Astrocyte (in vitro differentiated cells and primary cell): Measurements from ENCODE around the gene MVD. TPM values are rescaled to one million over a fixed set of nuclear protein-coding genes. Genes with fewer than 3 reads are reported as not detected.

Experiments used
- DNase-seq: peaks from one replicate; pipeline ENCODE4 v3.0.0-alpha.2; 2010; ENCODE audit warnings: low read depth
- FAIRE-seq: peaks from 2 replicates; lab custom pipeline; 2011; peaks lifted over from hg19 to GRCh38; lab: Jason Lieb, UNC
- H2AFZ ChIP-seq: 2 replicates; pipeline ENCODE4 v1.6.0; 2012; ENCODE audit warnings: low read depth, low read length, inconsistent platforms
- H3K27ac ChIP-seq: 2 replicates; pipeline ENCODE4 v1.5.1; 2011; ENCODE audit warnings: low read depth, low read length, inconsistent platforms
- H3K27me3 ChIP-seq: 2 replicates; pipeline ENCODE4 v1.6.0; 2011; ENCODE audit warnings: low read length, inconsistent platforms; ENCODE audit not compliant: insufficient read depth
- H3K36me3 ChIP-seq: 2 replicates; pipeline ENCODE4 v1.5.1; 2011; ENCODE audit warnings: low read length, inconsistent platforms; ENCODE audit not compliant: insufficient read depth
- H3K4me1 ChIP-seq: 2 replicates; pipeline ENCODE4 v1.5.1; 2011; ENCODE audit warnings: low read length, inconsistent platforms; ENCODE audit not compliant: insufficient read depth
- H3K4me2 ChIP-seq: 2 replicates; pipeline ENCODE4 v1.6.0; 2012; ENCODE audit warnings: low read length, inconsistent platforms
- H3K4me3 ChIP-seq: 2 replicates; pipeline ENCODE4 v1.5.1; 2011; ENCODE audit warnings: low read depth, mild to moderate bottlenecking, low read length, inconsistent platforms; ENCODE audit not compliant: insufficient read depth
- H3K79me2 ChIP-seq: 2 replicates; pipeline ENCODE4 v1.6.0; 2012; ENCODE audit warnings: mild to moderate bottlenecking, low read length, inconsistent platforms; ENCODE audit not compliant: insufficient read depth
- H3K9ac ChIP-seq: 2 replicates; pipeline ENCODE4 v1.6.0; 2012; ENCODE audit warnings: mild to moderate bottlenecking, low read length, inconsistent platforms
- H3K9me3 ChIP-seq: 2 replicates; pipeline ENCODE4 v1.5.1; 2012; ENCODE audit warnings: low read depth, mild to moderate bottlenecking, low read length, inconsistent platforms; ENCODE audit not compliant: insufficient read depth
- H4K20me1 ChIP-seq: 2 replicates; pipeline ENCODE4 v1.6.0; 2012; ENCODE audit warnings: low read length, inconsistent platforms; ENCODE audit not compliant: insufficient read depth
- H3K27ac Mint-ChIP-seq: one replicate; pipeline ENCODE4 v1.8.0; 2021; ENCODE audit warnings: mild to moderate bottlenecking, mixed read lengths; ENCODE audit not compliant: unreplicated experiment
- H3K27me3 Mint-ChIP-seq: one replicate; pipeline ENCODE4 v1.8.0; 2021; ENCODE audit warnings: low read depth, mixed read lengths; ENCODE audit not compliant: unreplicated experiment
- H3K36me3 Mint-ChIP-seq: one replicate; pipeline ENCODE4 v1.8.0; 2021; ENCODE audit warnings: low read depth, mixed read lengths; ENCODE audit not compliant: unreplicated experiment
- H3K4me1 Mint-ChIP-seq: one replicate; pipeline ENCODE4 v1.8.0; 2021; ENCODE audit warnings: low read depth, mixed read lengths; ENCODE audit not compliant: unreplicated experiment
- H3K4me3 Mint-ChIP-seq: one replicate; pipeline ENCODE4 v1.8.0; 2021; ENCODE audit warnings: mild to moderate bottlenecking, moderate library complexity, mixed read lengths; ENCODE audit not compliant: unreplicated experiment
- H3K9me3 Mint-ChIP-seq: one replicate; pipeline ENCODE4 v1.8.0; 2021; ENCODE audit warnings: mild to moderate bottlenecking, mixed read lengths; ENCODE audit not compliant: unreplicated experiment
- EZH2 ChIP-seq: IDR thresholded peaks from 2 replicates; pipeline ENCODE4 v1.6.1; 2012; ENCODE audit warnings: mild to moderate bottlenecking, low read length, inconsistent platforms; ENCODE audit not compliant: insufficient read depth
- total RNA-seq: library from RNA; stranded (reverse); gene quantifications from 2 replicates; pipeline ENCODE4 v1.2.1, GENCODE V29; 2021
- TF ChIP-seq, protein P1 (sequence below): IDR thresholded peaks from 2 replicates; pipeline ENCODE4 v1.5.1; 2011; ENCODE audit warnings: low read depth, mild to moderate bottlenecking, inconsistent platforms, low read length, moderate library complexity; ENCODE audit not compliant: insufficient read depth

MVD gene
- total RNA-seq, 1 donor from 2014 or later = 63.9 TPM

DNA sequence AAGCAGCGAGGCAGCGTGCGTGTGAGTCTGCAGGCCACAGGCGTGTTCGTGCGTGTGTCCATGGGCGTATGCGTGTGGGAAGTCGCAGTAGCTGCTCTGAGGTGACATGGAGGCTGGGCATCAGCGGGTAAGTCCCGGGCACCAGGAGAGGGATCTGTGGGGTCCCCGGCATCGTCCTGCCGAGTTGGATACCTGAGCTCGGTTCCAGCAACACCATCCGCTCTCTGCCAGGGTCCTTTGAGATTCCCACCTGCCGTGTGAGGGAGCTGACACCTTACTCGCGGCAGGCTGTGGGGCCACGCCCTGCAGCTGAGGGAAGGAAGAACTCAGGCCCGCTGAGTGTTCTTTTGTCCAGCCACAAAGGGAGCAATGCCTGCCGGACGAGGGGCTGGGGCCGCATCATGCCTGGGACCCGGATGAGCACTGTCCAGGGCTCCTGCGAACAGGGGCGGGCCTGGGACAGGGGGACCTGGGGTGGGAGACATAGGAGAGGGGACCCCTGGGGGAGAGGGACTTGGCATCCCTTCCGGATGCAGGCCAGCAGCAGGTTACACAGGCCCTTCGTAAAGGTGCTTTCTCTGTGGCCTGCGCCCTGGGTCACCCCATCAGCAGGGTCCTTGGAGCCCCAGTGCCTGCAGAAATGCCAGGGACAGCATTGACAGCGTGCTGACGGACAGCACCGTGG, 28.4 kb upstream of the MVD start:
- Histone ChIP-seq H3K4me2 (no peak overlapping the region), H2AFZ (no peak overlapping the region), H3K27ac (no peak overlapping the region), H3K27me3 (peaks cover 2% of the 10 kb centered on the region), H3K9me3 (no peaks in the 10 kb centered on the region), H3K9ac (no peak overlapping the region), H4K20me1 (peaks cover 6% of the 10 kb centered on the region), H3K79me2 (no peaks in the 10 kb centered on the region), H3K4me3 (no peak overlapping the region), H3K36me3 (no peaks in the 10 kb centered on the region), H3K4me1 (peaks cover 5% of the 10 kb centered on the region)
- Mint-ChIP-seq H3K36me3 (no peaks in the 10 kb centered on the region), H3K4me3 (no peak overlapping the region), H3K27me3 (peaks cover 37% of the 10 kb centered on the region), H3K27ac (no peak overlapping the region), H3K4me1 (no peaks in the 10 kb centered on the region), H3K9me3 (no peaks in the 10 kb centered on the region)
- FAIRE-seq = no peak
- TF ChIP-seq, protein P1, sequence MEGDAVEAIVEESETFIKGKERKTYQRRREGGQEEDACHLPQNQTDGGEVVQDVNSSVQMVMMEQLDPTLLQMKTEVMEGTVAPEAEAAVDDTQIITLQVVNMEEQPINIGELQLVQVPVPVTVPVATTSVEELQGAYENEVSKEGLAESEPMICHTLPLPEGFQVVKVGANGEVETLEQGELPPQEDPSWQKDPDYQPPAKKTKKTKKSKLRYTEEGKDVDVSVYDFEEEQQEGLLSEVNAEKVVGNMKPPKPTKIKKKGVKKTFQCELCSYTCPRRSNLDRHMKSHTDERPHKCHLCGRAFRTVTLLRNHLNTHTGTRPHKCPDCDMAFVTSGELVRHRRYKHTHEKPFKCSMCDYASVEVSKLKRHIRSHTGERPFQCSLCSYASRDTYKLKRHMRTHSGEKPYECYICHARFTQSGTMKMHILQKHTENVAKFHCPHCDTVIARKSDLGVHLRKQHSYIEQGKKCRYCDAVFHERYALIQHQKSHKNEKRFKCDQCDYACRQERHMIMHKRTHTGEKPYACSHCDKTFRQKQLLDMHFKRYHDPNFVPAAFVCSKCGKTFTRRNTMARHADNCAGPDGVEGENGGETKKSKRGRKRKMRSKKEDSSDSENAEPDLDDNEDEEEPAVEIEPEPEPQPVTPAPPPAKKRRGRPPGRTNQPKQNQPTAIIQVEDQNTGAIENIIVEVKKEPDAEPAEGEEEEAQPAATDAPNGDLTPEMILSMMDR = no peak
- no peak for TF ChIP-seq EZH2
- no peak for DNase-seq

DNA sequence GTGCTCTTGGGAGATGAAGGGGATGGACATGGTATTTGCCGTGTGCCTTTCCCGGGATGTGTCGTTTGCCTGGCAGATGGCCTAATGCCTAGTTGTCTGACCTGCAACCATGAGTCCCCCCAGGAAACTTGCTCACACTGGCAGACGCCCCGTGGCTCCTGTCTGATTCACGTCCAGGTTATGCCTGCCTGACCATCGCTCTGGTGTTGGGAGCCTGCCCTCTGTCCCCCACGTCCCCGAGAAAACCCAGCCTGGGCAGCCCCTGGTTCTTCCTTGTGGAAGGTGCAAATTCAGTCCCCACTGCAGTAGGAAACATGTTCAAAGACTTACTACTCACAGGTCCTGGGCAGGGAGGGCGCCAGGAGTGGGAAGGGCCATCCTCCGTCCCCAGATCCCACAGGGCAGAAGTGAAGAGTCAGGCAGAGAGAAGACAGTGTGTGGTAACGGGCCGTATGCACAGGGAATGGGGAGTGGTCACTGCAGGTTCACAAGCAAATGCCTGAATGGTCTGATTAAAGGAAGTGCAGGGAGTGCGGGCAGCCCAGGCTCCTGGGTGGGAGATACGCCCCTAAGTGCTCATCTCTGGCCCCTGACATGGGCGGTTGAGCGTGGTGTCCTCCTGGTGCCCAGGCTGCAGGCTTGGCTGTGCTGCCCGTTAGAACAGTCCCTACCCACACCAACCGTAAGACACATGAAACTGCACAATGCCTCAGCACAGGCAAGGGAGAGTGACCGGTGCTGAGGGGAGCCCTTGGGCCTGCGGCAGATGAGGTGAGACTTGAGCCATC, 27.6 kb upstream of the MVD start:
- Histone ChIP-seq H3K79me2 (no peaks in the 10 kb centered on the region), H3K9me3 (no peaks in the 10 kb centered on the region)

DNA sequence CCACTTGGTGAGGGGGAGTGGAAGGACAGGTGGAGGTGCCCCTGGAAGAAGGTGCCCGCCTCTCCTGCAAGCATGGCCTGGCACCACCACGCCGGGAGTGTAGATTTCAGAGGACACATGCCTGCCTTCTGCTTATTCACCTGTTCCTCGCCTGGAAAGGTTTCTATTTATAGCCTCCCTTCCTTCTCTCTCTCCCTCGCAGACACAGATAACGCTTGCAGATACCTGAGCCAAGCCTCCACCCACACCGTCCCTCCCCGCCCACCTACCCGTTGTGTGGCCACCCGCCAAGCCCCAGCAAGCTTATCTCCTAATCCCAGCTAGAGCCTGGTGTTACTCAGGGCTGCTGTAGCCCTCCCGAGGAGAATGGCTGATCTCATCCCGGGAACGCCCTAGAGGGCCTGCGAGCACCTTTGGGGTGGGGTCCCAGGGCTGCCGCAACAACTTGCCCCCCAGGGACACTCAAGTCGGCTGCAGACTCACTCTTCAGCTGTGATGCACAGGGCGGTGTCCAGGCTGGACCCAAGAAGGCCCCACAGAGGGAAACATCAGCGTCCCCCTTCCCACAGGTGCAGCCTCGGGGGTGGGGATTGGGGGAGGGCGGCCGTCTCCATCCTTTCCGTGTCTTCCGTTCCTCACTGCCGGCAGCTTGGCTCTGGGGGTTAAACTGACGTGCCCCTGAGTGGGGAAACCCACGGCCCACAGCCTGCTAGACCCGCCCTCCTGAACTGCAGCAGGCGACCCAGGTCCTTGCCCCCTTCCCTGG, 25.3 kb upstream of the MVD start:
- Histone ChIP-seq H3K9me3 (no peaks in the 10 kb centered on the region), H3K4me2 (no peak overlapping the region), H3K36me3 (no peaks in the 10 kb centered on the region), H2AFZ (no peak overlapping the region), H3K27ac (no peak overlapping the region), H3K4me1 (peaks cover 10% of the 10 kb centered on the region), H3K9ac (no peak overlapping the region), H4K20me1 (peaks cover 6% of the 10 kb centered on the region), H3K4me3 (no peak overlapping the region), H3K79me2 (no peaks in the 10 kb centered on the region), H3K27me3 (peaks cover 8% of the 10 kb centered on the region)
- TF ChIP-seq, protein P1 = no peak
- no peak for TF ChIP-seq EZH2
- no peaks in the 10 kb centered on the region for H3K4me1 Mint-ChIP-seq
- H3K27me3 Mint-ChIP-seq = peaks cover 48% of the 10 kb centered on the region
- no peak overlapping the region for H3K27ac Mint-ChIP-seq
- DNase-seq = no peak
- no peak for FAIRE-seq
- H3K4me3 Mint-ChIP-seq = no peak overlapping the region
- H3K36me3 Mint-ChIP-seq = no peaks in the 10 kb centered on the region
- H3K9me3 Mint-ChIP-seq = no peaks in the 10 kb centered on the region

More for the DNA sequence above, 27.6 kb upstream of the MVD start:
- Histone ChIP-seq H3K36me3 (no peaks in the 10 kb centered on the region), H4K20me1 (peaks cover 6% of the 10 kb centered on the region), H3K9ac (no peak overlapping the region), H3K4me3 (no peak overlapping the region), H3K27me3 (peaks cover 2% of the 10 kb centered on the region), H3K27ac (no peak overlapping the region), H3K4me1 (peaks cover 8% of the 10 kb centered on the region), H2AFZ (no peak overlapping the region), H3K4me2 (no peak overlapping the region)
- H3K36me3 Mint-ChIP-seq = no peaks in the 10 kb centered on the region
- no peak overlapping the region for H3K4me3 Mint-ChIP-seq
- H3K9me3 Mint-ChIP-seq = no peaks in the 10 kb centered on the region
- no peak overlapping the region for H3K27ac Mint-ChIP-seq
- peaks cover 37% of the 10 kb centered on the region for H3K27me3 Mint-ChIP-seq
- FAIRE-seq = no peak
- TF ChIP-seq EZH2 = no peak
- H3K4me1 Mint-ChIP-seq = no peaks in the 10 kb centered on the region
- DNase-seq = no peak
